NCI-H82 treated with DMSO at 0.1 percent for 48 hours (cell line): ENCODE results near the gene EFNA1.

ENCODE experiments used
- DNase-seq: peaks from one replicate; lab custom pipeline; 2025; ENCODE audit not compliant: unreplicated experiment; lab: John Stamatoyannopoulos, UW

EFNA1 gene

DNA sequence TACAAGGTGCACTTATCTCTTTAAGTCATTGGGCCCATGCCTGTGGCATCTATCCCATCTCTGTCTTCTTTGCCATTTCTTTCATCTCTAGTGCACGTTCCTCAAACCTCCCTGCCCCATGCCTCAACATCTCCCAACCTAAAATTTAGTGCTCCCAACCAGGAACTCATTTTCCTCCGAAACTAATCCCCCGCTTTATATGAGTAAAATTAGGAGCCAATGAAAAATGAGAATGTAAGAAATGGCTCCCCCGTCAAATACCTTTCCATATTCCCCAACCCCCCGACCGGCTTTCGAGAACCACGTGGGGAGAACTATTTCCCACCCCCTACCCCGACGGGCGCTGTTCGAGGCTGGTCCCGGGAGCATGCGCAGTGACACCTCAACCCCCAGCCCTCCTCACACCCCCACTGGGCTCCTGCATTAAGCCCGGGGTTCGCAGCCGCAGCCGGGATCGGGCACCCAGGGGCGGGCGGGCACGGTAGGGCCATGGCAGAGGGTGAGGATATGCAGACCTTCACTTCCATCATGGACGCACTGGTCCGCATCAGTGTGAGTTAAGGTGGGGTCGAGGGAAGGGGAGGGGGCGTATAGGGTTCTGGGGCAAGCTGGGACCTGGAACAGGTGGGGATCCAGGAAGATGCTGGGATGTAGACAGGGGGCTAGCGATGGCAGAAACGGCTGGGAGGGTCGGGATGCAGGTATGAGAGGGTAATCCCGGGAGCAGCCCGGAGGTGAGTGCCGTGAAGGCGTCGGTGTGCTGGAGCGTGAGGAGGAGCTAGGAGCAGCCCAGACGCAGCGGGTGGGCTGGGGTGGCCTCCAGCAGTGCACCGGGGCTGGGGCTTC, 46.0 kb downstream of the EFNA1 start, which contains the start of gene TRIM46:
TRIM46 (plus strand) TSS at position 372 of the 846 bp plus-strand sequence; CDS start at position 490, 118 bp downstream.
- peak; percentile 73 for DNase-seq

GRCh38 chr1:155174324-155175280, 46.9 kb downstream of the EFNA1 start:
- no peak for DNase-seq

GRCh38 chr1:155175281-155175926, 47.7 kb downstream of the EFNA1 start:
- peak; percentile 88 for DNase-seq

GRCh38 chr1:155175927-155176371, 48.3 kb downstream of the EFNA1 start:
- DNase-seq: no peak

- peak; percentile 50 for DNase-seq
Observed at GRCh38 chr1:155176544-155177071, 48.9 kb downstream of the EFNA1 start.

- no peak for DNase-seq
Observed at GRCh38 chr1:155177192-155177917, 49.7 kb downstream of the EFNA1 start.

DNA sequence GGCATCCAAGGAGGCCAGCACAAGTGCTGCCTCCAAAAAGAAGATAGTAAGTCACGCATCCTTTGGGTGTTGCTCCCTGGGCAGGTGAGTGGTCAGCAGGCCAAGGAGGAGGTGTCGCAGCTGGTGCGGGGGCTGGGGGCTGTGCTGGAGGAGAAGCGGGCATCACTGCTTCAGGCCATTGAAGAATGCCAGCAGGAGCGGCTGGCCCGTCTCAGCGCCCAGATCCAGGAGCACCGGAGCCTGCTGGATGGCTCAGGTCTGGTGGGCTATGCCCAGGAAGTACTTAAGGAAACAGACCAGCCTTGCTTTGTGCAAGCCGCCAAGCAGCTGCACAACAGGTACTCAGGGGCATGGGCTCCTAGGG, 50.2 kb downstream of the EFNA1 start:
- DNase-seq: no peak

GRCh38 chr1:155178441-155179111, 50.9 kb downstream of the EFNA1 start:
- DNase-seq: no peak

- DNase-seq: no peak
Observed at GRCh38 chr1:155179112-155180031, 51.7 kb downstream of the EFNA1 start.

DNA sequence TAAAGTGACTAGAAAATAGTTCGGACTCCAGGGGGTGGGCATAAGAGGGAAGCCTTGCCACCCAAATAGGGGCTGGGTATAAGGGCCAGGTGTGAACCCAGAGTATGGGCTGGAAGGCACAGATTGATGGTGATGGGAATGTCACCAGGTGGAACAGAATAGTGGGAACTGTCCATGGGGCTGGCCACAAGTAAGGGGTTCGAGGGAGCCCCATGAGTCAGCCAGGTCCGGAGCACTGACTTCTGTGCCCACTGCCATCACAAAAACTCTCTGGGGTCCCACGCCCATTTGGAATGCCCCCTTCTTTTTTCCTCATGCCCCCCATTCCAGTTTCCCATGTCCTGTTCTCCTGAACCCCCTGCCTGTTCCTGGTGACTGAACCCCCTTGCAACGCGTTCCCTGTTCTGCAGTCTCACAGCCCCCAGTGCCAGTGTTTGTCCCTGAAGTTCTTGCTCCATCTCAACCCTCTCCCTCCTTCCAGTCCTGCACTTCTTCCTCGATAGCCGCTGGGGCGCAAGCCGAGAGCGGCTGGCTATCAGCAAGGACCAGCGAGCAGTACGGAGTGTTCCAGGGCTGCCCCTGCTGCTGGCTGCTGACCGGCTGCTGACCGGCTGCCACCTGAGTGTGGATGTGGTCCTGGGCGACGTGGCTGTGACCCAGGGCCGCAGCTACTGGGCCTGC, 53.8 kb downstream of the EFNA1 start:
- DNase-seq: no peak

- DNase-seq: peak; percentile 18
Observed at GRCh38 chr1:155182052-155182550, 54.4 kb downstream of the EFNA1 start.

- no peak for DNase-seq
Observed at GRCh38 chr1:155183775-155184221, 56.1 kb downstream of the EFNA1 start.

- no peak for DNase-seq
Observed at GRCh38 chr1:155184351-155184811, 56.7 kb downstream of the EFNA1 start.
